Transverse colon (tissue), 4 donors: Measurements from ENCODE around the gene CUL3.

ENCODE experiments used
- CTCF ChIP-seq, 5 experiments: fragments of 200-600 bp in 3 of 5; fragments of 450-650 bp in 2 of 5; sonication (generic) in 3 of 5; IDR thresholded peaks; 1 replicate in 2 of 5; 2 replicates in 3 of 5; pipeline ENCODE4 v1.5.1; 2016 to 2017; ENCODE audit warnings: antibody characterized with exemption in 5 of 5, inconsistent platforms in 3 of 5, mild to moderate bottlenecking in 2 of 5, moderate library complexity in 1 of 5
- POLR2A ChIP-seq: fragments of 450-650 bp; IDR thresholded peaks from one replicate; pipeline ENCODE4 v1.6.1; 2016; ENCODE audit warnings: antibody characterized with exemption, mild to moderate bottlenecking, moderate library complexity
- POLR2AphosphoS5 ChIP-seq, 3 donors: sonication (generic); formaldehyde crosslinking; IDR thresholded peaks; one replicate each; pipeline ENCODE4 v1.6.1; 2016; ENCODE audit warnings: antibody characterized with exemption in 3 of 3

GRCh38 chr2:224565452-224566035 is 19.6 kb downstream of the CUL3 start:
- TF ChIP-seq POLR2A (no peak), CTCF (IDR thresholded peaks at IDR 0.05) (no peak), POLR2AphosphoS5 (IDR thresholded peaks at IDR 0.05) (no peak)
